GM23248 (cell line): ENCODE results near the gene VIPR2.

Experiments
- EZH2 ChIP-seq: fragments of 200-600 bp; sonication (generic); IDR thresholded peaks from 2 replicates; pipeline ENCODE4 v1.6.1; 2018; ENCODE audit warnings: antibody characterized with exemption, mild to moderate bottlenecking; ENCODE audit not compliant: insufficient read depth, poor library complexity, severe bottlenecking
- EZH2phosphoT487 ChIP-seq: fragments of 200-600 bp; sonication (generic); IDR thresholded peaks from 2 replicates; pipeline ENCODE4 v1.6.1; 2018; ENCODE audit warnings: antibody characterized with exemption, moderate library complexity, mild to moderate bottlenecking, low read depth; ENCODE audit not compliant: insufficient read depth

GRCh38 chr7:159042103-159042502, 102.6 kb downstream of the VIPR2 start:
- no peak for TF ChIP-seq EZH2phosphoT487
- TF ChIP-seq EZH2: no peak
